GM18519 (cell line): ENCODE measurements around the gene CADPS.
A peak's percentile ranks its signal among the peaks of the same experiment; 100 is the strongest.

Experiments used
- ATAC-seq: cut with Tn5 transposase; IDR thresholded peaks from one replicate; pipeline ENCODE4 v1.9.1; 2021; ENCODE audit warnings: mild to moderate bottlenecking, moderate library complexity; ENCODE audit not compliant: unreplicated experiment, low FRiP score

The CADPS gene

DNA sequence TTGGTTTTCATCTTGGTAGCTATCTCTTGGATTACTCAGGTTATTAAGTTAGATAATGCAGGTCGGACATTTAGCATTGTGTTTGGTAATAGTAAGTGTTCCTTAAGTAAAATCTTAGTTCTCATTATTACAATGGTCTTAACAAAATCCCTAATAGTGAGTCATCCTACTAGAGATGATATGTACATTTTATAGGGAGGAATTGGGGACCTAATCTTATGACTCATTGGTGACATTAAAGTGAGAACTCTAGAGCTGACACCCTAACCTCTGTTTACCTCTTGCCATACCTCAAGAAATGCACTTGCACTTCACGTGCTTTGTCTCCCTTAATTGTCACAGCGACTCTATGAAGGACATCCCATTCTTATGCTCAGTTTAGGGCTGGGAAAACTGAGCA, 174.9 kb downstream of the CADPS start:
- no peak for ATAC-seq

DNA sequence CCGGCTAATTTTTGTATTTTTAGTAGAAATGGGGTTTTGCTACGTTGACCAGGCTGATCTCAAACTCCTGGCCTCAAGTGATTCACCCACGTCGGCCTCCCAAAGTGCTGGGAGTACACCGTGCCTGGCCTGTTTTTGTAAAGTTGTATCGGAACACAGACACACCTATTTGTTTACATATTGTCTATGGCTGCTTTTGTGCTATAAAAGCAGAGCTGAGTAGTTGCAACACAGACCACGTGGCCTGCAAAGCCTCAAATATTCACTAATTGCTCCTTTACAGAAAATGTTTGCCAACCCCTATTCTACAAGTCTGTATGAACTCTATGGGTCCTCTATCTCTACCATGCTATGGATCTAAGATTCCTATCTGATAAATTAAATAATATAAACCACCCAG, 175.5 kb downstream of the CADPS start:
- ATAC-seq = no peak

DNA sequence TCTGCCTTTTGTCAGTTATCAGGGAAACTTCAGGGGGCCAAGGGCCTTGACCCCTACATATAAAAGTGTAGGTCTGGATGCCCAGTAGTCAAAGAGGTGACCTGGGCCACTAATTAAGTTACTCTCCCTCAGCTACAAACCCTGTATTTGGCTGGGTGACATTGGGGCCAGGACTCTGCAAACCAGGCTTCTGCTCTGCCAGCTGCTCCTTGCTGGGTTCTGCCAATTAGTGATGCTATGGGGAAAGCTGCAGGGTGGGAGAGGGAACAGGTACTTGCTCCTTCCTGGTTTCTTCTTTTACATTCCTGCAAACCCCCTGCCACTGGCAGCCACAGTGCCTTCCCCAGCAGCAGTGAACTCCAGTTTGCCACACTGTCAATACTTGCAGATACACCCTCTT, 179.2 kb downstream of the CADPS start:
- no peak for ATAC-seq

DNA sequence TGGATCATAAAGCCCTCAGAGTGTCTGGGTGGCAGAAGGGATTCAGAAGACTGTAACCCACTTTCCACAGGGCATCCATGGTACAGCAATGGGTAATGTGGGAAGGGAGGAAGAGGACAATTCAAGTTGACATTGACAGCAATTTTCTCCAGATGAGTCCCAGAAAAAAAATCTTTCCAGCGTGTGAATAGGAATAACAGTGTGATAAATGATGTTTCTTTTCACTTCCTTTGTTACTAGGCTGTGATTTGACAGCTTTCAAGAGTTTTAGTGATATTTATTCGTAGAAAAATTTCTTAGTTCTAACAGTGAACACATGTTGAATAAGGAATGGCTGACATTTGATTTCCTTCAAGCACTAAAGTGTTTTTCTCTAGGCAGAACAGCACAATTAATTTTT, 186.4 kb downstream of the CADPS start:
- ATAC-seq = no peak

DNA sequence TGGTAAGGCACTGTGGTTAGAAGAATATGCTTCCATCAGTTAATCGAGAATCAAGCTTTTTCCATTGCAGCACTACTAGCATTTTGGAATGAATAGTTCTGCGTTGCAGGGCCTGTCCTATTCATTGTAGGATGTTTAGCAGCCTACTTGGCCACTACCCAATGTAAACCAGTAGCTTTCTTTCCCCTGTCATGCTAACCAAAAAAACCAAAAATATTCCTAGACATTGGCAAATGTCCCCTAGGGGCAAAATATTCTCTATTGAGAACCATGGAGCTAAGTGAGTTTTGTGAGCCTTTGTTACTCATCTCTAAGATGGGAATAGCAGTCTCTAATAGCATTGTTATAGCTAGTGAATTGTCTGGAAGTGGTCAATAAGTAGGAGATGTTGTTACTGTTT, 187.2 kb downstream of the CADPS start:
- no peak for ATAC-seq

DNA sequence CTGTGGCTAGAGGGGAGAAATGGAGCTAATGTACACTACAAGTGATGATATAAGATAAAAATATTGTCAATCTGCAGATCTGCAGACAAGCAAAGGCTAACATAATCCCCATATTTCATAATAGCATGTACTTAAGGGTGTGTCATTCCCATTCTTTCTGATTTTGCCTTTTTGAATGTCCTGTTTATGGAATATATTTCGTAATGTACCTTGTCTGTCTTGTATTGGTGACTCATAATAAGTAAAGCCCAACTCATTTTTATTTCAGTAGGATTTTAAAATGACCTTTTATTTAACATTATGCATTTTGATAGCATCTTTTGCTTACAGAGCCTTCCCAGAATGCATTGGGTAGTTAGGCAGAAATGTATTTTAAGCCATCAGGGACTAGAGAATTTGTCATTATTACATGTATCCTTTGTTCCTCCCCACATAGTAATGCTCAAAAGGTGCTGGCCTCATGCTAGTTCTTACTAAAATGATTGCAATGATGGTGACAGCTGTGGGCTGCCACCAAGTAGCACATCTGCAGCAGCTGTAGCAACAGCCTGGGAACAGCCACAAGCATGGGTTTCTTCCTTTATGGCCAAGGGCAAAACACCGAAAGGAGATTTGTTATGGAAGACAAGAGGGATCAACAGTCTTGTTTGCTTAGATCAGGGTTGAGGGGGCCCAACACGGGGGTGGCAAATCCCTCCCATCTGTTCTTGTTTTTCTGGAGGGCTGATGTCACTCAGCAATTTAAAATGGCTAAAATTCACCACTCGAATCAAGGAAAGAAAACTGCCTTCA, 188.5 kb downstream of the CADPS start:
- no peak for ATAC-seq

DNA sequence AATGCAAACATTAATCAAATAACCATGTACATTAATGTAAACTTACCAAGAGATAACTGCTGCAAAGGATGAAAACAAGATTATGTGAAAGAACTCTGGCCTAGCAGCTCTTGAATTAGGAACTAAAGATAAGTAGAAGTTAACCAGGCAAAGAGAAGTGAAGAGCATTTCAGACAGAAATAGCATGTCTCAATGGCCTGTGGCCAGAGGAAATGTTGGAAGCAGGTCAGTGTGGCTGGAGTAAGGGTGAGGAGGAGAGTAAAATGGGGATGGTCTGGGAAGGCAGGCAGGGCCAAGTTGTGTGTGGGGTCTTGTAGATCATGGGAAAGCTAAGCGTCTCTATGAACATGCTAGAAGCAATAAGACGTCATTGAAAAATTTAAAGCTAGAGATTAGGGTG, 192.4 kb downstream of the CADPS start:
- ATAC-seq = no peak

DNA sequence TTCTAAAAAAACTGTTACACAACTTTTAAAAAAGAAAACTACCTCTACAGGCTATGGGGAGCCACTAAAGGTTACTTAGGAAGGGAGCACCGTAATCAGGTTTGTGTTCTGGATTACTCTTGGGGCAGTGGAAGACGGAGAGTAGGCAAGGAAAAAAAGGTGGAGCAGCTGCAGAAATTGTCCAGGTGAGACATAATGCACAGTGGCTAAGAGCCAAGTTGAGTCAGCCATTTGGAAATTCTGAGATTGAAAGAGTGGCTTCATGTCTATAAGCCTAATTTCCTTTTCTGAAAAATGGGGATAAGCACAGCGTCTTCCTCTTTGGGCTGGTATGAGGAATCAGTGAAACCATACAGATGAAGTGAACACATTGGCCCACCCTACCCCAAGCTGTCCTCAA, 195.2 kb downstream of the CADPS start:
- ATAC-seq = no peak

DNA sequence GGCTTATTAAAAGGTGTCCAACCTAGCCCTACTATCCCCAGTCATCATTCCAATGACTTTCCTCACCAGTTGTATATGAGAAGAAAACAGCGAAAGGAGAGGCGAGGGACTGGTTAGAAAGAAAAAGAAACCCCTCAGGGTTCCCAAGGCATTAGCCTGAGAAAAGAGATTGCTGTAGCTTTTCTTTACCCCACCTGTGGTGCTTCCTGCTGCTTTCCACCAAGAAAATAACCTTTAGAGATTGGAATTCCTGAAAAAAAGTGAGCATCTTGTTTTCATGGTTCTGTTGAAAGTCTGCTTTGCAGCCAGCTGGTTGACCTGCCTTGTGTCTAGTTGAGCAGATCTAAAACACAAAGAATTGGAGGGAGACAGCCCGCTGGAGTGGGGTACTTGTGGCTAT, 196.4 kb downstream of the CADPS start:
- no peak for ATAC-seq

DNA sequence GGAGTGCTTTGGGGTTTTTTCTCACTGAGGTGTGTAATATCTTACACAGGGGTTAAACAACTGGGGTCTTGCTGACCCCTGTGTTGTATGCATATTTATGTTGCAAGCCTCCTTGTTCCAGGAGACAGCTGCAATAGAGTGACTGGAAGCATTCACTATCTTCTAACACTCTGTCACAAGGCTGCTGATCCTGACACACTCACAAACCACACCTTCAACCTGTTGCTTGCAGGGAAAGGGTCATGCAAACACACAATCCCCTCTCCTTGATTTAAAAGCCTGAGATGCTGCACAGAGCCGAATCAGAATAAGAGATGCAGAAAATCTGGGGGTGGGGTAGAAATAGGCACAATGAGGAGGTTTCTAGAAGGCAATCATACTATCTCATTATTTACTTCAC, 197.3 kb downstream of the CADPS start:
- no peak for ATAC-seq

DNA sequence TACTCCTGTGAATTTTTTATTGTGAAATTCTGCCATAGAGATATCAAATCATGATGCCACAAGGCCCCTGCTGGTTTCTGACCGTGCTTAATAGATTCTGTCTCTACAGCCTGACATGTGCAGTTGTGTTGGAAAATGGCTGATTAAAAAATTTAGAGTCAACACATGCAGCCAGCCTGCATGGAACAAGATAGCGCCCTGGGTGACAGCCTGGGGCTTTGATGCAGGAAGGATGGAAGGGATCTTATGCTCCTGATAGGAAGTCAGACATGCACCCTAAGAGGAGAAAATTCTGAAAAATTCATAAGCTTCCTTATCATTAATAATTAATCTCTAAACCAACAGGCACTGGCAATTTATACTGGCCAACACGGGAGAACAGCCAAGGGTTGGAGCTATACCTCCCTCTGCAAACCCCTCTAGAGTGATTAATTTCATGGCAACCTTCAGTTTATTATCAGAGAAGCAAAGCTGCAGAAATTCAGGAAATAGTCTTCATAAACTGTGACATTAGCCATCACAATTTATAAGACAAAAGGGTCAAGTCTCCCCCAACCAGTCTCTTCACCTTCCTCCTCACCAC, 198.4 kb downstream of the CADPS start:
- ATAC-seq = no peak

DNA sequence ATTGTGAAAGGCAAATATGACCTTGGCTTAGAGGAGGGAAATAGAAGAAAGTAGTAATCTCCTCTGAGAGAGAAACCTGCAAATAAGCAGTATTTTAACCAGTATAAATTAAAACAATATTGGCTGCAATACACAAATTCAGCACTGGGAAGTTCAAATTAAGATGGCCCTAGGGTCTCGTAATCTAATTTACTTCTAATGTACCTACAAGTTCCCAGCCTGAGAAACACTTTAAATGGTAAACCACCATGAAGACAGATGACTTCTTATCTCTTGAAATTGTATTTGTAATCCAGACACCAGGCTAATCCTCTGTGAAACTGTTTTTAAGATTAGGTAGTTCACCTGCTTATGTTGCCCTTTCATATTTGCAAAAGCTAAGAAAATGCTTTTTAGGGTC, 199.7 kb downstream of the CADPS start:
- no peak for ATAC-seq

DNA sequence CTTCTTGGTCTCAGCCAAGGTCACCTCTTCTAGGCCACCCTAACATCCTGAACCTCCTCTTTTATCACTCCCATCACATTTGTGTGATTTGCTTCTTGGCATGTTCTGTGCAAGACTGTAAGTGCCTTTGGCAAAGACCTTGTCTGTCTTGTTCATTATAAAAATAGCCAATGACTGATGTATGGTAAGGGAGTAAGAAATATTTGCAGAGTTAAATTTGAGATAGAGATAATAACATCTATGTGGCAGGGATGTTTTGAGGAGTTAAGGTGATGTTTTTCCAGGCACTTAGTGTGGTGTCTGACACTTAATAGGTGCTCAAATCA, 202.3 kb downstream of the CADPS start:
- no peak for ATAC-seq

DNA sequence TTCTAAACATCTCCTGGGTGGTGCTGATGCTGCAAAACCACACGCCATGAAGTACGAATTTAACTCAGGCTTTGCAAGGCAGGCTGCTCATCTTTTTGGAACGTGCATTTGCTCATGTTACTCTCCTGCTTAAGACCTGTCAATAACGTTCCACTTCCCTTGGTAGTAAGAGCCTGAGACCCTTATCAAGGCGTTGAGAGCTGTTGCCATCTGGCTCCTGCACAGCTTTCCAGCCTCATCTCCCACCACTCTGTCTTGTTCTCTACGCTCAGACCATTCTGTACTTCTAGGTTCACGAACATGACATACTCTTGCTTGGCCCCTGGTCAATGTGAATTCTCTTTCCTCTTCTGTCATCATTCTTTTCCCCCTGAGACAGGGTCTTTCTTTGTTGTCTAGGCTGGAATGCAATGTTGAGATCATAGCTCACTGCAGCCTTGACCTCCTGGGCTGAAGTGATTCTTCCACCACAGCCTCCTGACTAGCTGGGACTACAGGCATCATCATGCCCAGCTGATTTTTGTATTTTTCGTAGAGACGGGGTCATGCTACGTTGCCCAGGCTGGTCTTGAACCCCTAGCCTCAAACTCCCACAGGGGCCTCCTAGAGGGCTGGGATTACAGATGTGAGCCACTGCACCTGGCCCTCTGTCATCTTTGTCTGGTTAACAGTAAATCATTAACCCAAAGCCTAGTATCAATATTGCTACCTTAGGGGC, 202.8 kb downstream of the CADPS start:
- ATAC-seq = no peak

DNA sequence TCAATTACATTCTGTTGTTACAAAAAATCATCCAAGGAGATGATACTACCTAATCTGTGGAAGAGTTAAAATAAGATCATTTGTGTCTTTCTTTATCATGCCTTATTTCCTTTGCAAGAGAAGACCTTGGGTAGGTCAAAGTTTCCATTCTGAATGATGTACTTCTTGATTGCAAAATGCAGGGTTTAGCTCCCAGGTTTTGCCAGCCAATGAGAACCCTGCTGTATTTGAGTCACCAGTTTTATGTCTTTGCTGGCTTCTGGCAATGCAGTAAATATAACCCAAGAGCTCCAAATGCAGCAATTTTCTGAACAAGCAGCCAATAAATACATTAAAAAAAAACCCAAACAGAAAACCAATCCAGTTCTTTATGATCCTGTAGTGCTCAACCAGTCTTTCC, 204.9 kb downstream of the CADPS start:
- no peak for ATAC-seq

DNA sequence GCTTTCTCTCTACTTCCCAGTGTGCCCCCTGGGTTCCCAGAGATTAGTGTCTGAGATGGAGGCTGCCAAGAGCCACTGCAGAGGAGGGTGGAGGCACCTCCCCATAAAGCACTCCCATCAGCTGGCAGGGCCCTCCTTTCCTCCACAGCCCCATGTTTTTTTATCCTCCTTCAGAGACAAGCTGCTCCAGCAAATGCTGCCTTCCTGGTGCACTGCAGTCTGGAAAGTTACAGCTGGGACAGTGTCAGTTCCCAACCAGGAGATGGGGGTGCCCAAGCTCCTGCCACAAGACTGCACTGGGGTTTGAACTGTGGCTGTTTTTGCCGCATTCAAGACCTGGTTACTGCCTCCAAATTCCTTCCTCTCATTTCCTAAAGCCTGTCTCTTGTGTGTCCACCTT, 206.1 kb downstream of the CADPS start:
- no peak for ATAC-seq

DNA sequence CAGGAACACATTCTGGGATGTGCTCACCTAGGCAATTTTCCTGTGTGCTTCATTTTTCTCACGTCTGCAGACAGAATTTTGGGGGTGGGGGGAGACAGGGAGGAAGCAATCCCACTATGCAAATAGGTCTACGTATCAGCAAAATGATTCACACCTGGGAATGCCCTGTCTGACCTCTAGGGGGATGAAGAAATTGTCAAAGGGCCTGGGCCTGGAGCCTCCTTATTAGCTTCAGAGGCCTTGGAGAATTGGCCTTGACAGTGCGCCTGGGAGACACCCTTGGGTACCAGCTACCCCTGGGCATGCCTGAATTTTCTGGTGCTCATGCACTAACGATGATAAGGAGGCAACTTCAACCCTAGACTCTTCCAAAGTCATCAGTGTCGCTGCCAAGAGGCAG, 207.5 kb downstream of the CADPS start:
- ATAC-seq = no peak

DNA sequence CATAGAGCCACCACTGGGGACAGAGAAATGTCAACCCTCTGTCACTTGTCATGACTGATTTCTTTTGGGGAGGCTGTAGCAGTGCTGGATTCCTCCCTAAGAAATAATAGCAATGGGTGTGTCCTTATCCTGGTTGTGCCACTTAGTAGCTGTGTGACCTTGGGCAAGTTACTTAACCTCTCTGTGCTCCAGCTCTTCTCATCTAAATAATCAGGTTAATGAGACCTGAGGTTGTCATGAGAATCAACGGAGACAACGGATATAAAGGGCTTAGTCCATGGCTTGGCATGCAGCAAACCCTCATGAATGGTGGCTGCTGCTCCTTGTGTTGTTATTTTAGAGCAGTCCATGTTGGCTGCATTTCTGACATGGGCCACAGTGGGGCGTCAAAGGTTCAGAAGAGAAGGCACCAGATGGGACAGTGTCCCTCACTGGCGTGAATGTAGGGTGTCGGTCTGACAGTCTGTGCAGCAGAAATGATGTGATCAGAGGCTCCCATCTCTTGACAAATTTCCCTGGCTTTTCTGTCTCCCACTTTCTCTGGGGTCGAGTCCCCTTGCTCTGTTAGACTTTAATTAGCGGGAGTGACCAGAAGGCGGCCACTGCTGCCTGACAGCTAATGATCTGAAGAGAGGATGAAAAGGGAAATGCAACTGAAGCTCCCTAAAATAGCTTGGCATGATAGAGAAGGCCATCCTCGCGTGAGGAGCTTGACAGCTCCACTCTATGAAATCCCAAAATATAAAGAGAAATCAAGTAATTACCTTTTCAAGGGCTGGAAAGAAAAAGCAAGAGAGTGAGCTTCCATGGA, 209.4 kb downstream of the CADPS start:
- peak; percentile 83 for ATAC-seq

DNA sequence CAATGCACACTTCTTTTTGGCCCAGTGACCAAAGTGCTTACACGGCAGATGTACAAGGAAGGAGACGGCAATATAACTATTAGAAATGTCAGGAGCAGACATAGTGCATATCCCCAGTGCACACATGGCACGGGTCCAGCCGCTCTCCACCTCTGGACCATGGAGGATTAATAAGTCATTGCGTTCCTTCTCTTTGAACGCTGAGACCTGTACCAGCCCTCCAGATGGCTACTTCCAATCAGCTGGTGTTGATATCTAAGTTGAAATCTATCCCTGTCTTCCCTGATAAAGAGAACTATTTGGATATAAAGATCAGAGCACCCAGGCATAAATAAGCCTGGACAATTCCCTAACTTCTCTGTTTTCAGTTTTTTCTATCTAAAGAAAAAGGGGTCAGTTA, 212.5 kb downstream of the CADPS start:
- no peak for ATAC-seq

DNA sequence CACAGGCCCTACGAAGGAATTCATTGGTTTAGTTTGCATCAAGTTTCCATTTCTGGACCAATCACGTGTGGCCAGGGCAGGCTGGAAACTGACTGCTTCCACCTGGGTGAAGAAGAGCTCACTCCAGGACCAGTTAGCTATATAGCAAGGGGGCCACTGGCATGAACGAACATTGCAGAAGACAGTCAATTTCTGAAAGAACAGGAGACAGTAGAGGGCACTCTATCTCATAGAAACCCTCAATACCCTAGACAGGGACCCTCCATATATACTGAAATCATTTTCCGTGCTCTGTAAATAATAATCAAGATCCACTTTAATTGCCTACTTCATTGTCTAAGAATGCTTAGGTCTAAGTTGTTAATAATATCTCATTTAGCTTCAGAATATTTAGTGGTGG, 215.6 kb downstream of the CADPS start:
- ATAC-seq = no peak

DNA sequence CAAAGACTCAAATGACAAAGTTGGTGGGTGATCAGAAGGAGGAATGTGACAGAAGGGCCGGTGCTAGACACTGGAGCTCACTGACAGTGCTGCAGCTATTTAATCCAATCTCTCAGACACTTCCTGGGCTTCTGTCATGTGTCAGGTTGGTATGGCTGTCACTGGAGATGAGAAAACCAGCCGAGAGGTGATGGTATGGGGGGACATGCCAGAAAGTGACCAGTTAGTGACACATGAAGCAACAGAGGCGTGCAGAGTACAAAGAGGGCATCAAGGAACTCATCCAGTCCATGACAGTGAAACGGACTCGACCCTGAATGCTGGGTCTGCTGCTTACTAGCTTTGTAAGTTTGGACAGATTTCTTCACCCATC, 219.5 kb downstream of the CADPS start:
- ATAC-seq = no peak
